ENCODE results near the gene ACSL3.

DNA sequence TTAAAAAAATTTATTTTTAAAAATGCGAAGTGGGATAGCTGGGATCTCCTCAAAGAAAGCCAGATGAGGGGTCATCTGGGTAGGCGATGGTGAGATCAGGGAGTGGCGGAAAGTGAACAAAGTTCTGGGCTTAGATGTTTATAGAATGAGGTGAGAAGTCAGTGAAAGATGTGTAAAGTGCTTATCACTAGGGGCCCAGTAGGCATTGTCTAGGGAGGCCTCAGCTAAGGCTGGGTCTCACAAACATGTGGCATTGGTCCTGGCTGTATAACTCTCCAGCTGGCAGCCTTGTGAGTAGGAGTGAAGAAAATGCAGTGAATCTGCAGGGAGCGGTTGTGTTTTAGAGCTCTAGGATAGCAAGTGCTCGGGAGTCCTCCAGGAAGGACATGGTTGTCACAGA is 10.5 kb downstream of the ACSL3 start:
- TF ChIP-seq POLR2A (IDR thresholded peaks at IDR 0.05) (no peak), CTCF (IDR thresholded peaks at IDR 0.05) (no peak), EP300 (IDR thresholded peaks at IDR 0.05) (no peak)
